ENCODE measurements around the gene SEMA6A. TPM values are rescaled to one million over a fixed set of nuclear protein-coding genes. Genes with fewer than 3 reads are reported as not detected.

SEMA6A gene
- total and polyA plus RNA-seq, 2 experiments from 2014 or later = 233 to 400 TPM

DNA sequence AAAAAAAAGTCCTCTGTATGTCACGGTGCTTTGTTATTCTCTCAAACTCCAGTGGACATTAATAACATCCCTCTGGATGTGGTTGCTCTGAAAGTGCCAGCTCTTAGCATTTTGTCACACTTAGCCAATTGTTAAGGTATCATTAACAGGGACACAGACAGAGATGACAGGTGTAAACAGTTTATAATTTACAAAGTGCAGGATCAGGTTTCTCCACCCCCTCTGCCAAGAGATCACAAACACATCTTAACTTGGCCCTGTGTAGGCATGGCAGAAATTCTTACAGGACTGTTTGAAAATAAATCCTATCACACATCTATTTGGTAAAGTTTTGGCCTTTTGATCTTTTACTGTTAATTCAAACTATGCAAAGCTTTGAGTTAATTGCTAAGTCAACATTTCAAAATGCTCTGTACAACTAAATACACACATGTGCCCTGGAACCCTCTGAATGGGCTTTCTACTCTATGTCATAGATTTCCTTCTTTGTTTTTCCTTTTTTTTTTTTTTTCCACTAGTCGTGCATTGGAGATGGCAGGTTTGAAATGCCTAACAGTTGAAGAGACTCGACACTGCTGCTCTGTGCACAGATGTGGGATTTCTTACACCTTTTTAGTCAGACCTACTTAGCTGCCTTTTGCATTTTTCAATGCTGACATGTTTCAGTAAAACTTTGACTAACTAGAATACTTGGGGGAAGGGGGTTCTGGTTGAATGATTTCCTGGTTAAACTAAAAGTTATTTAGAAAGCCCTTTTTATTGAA is 41.7 kb downstream of the SEMA6A start:
- no peaks in the 10 kb centered on the region for H3K27me3 Mint-ChIP-seq (ENCODE audit: insufficient read depth, low read depth, poor library complexity)
- Histone ChIP-seq H3K4me3 (no peak overlapping the region), H3K27me3 (ENCODE audit: insufficient read depth) (no peaks in the 10 kb centered on the region), H2AFZ (no peak overlapping the region), H3K36me3 (ENCODE audit: insufficient read depth) (no peaks in the 10 kb centered on the region), H3K4me1 (ENCODE audit: insufficient read depth) (peaks cover 97% of the 10 kb centered on the region), H3F3A (replicated peaks; ENCODE audit: low read depth) (0 out of 2 replicates have a peak, but pooled peaks cover 8% of the 10 kb centered on the region), H3K4me2 (peak overlapping the region; percentile 61), H3K79me2 (replicated peaks; ENCODE audit: insufficient read depth) (peaks cover 100% of the 10 kb centered on the region), H3K9me2 (ENCODE audit: insufficient read depth) (no peaks in the 10 kb centered on the region), H3K27ac (ENCODE audit: low read depth) (0 out of 2 replicates have a peak overlapping the region, but pooled peaks have one; percentile 58), H4K20me1 (replicated peaks; ENCODE audit: insufficient read depth) (peaks cover 97% of the 10 kb centered on the region)
- no peak for ATAC-seq
- H3K9me3 Mint-ChIP-seq = no peaks in the 10 kb centered on the region
- H3K27ac Mint-ChIP-seq = no peak overlapping the region
- H3K4me1 Mint-ChIP-seq = peaks cover 53% of the 10 kb centered on the region
- no peak for TF ChIP-seq CREB1 (CRISPR knock-in tag; IDR thresholded peaks at IDR 0.05; ENCODE audit: low read depth)
- no peak for TF ChIP-seq ZNF331 (CRISPR knock-in tag; IDR thresholded peaks at IDR 0.05; ENCODE audit: low read depth)
- no peak for TF ChIP-seq POLR2AphosphoS5 (IDR thresholded peaks at IDR 0.05; ENCODE audit: low read depth)
- TF ChIP-seq REST (IDR thresholded peaks at IDR 0.05; ENCODE audit: unreplicated experiment) = no peak
- TF ChIP-seq JUNB (IDR thresholded peaks at IDR 0.05; ENCODE audit: unreplicated experiment) = no peak
- no peak for TF ChIP-seq NANOG (IDR thresholded peaks at IDR 0.05; ENCODE audit: borderline replicate concordance)
- TF ChIP-seq, protein P1, sequence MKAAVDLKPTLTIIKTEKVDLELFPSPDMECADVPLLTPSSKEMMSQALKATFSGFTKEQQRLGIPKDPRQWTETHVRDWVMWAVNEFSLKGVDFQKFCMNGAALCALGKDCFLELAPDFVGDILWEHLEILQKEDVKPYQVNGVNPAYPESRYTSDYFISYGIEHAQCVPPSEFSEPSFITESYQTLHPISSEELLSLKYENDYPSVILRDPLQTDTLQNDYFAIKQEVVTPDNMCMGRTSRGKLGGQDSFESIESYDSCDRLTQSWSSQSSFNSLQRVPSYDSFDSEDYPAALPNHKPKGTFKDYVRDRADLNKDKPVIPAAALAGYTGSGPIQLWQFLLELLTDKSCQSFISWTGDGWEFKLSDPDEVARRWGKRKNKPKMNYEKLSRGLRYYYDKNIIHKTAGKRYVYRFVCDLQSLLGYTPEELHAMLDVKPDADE (IDR thresholded peaks at IDR 0.05) = no peak
- TF ChIP-seq STAT1 (IDR thresholded peaks at IDR 0.05; ENCODE audit: unreplicated experiment) = no peak
- no peak for TF ChIP-seq ZNF114 (CRISPR knock-in tag; IDR thresholded peaks at IDR 0.05)
- no peak for TF ChIP-seq ZNF462 (CRISPR knock-in tag; IDR thresholded peaks at IDR 0.05)
- TF ChIP-seq EZH2 (IDR thresholded peaks at IDR 0.05; ENCODE audit: low read depth, unreplicated experiment) = no peak
- TF ChIP-seq EZH2phosphoT487 (IDR thresholded peaks at IDR 0.05; ENCODE audit: unreplicated experiment) = no peak
- TF ChIP-seq, protein P2, sequence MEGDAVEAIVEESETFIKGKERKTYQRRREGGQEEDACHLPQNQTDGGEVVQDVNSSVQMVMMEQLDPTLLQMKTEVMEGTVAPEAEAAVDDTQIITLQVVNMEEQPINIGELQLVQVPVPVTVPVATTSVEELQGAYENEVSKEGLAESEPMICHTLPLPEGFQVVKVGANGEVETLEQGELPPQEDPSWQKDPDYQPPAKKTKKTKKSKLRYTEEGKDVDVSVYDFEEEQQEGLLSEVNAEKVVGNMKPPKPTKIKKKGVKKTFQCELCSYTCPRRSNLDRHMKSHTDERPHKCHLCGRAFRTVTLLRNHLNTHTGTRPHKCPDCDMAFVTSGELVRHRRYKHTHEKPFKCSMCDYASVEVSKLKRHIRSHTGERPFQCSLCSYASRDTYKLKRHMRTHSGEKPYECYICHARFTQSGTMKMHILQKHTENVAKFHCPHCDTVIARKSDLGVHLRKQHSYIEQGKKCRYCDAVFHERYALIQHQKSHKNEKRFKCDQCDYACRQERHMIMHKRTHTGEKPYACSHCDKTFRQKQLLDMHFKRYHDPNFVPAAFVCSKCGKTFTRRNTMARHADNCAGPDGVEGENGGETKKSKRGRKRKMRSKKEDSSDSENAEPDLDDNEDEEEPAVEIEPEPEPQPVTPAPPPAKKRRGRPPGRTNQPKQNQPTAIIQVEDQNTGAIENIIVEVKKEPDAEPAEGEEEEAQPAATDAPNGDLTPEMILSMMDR (conservative IDR thresholded peaks at IDR 0.05; ENCODE audit: low read depth in 2 of 2) = no peak
- peaks cover 4% of the 10 kb centered on the region; the same call in 2 of the 3 replicates for H3K36me3 Mint-ChIP-seq (ENCODE audit: low read depth)
- H3K4me3 Mint-ChIP-seq = no peak overlapping the region
- DNase-seq (ENCODE audit: low spot score) = no peak

Data from GM23338 (cell line).